K562 (cell line): Measurements from ENCODE around the gene SP4. TPM values are rescaled to one million over a fixed set of nuclear protein-coding genes. Genes with fewer than 3 reads are reported as not detected.

Experiments used
- ATF7 ChIP-seq: fragments of 450-650 bp; IDR thresholded peaks from 2 replicates; pipeline ENCODE4 v1.7.1; 2014; ENCODE audit warnings: mild to moderate bottlenecking, moderate library complexity
- BRF2 ChIP-seq: IDR thresholded peaks from 3 replicates; pipeline ENCODE4 v1.6.1; 2011; ENCODE audit warnings: borderline replicate concordance, mild to moderate bottlenecking; ENCODE audit not compliant: insufficient read length, insufficient read depth
- CBFB ChIP-seq: sonication (generic); formaldehyde crosslinking; IDR thresholded peaks from 2 replicates; pipeline ENCODE4 v1.4.0; 2020; ENCODE audit warnings: mild to moderate bottlenecking, missing genetic modification reagents
- CHD2 ChIP-seq: IDR thresholded peaks from 2 replicates; pipeline ENCODE4 v1.6.1; 2011; ENCODE audit warnings: low read depth, low read length
- DPF2 ChIP-seq: fragments of 450-650 bp; IDR thresholded peaks from 2 replicates; pipeline ENCODE4 v1.6.1; 2016
- FUS ChIP-seq: fragments of 200-400 bp; formaldehyde crosslinking; optimal IDR thresholded peaks from 2 replicates; pipeline ENCODE3; 2017; ENCODE audit warnings: low read depth, low read length
- HDAC2 ChIP-seq: fragments of 450-650 bp; IDR thresholded peaks from 2 replicates; pipeline ENCODE4 v1.6.1; 2016; ENCODE audit warnings: mild to moderate bottlenecking
- HMGN3 ChIP-seq: IDR thresholded peaks from 2 replicates; pipeline ENCODE4 v1.6.1; 2011; ENCODE audit warnings: borderline replicate concordance, low read depth, mild to moderate bottlenecking, mixed read lengths, low read length; ENCODE audit not compliant: insufficient read length; ENCODE audit errors: extremely low read depth
- HNRNPH1 ChIP-seq: fragments of 200-400 bp; formaldehyde crosslinking; optimal IDR thresholded peaks from 2 replicates; pipeline ENCODE3; 2017; ENCODE audit warnings: low read depth, mild to moderate bottlenecking, low read length, moderate library complexity
- HSF4 ChIP-seq: fragments of 250-450 bp; sonication (Bioruptor Pico); IDR thresholded peaks from 2 replicates; pipeline ENCODE4 v2.1.2; 2022; ENCODE audit warnings: mild to moderate bottlenecking, moderate library complexity, borderline replicate concordance
- MYBL2 ChIP-seq, 2 experiments: fragments of 450-650 bp in 1 of 2; sonication (generic) in 1 of 2; formaldehyde crosslinking in 1 of 2; IDR thresholded peaks; 2 replicates each; pipeline versions ENCODE4 v1.6.1 to v1.8.1; 2017 to 2022; ENCODE audit warnings: borderline replicate concordance in 1 of 2, inconsistent platforms in 1 of 2, low read depth in 1 of 2, mild to moderate bottlenecking in 1 of 2, missing genetic modification reagents in 1 of 2, moderate library complexity in 1 of 2
- NCOA2 ChIP-seq, 2 experiments: fragments of 450-650 bp; IDR thresholded peaks; 2 replicates each; pipeline ENCODE4 v1.6.1; 2018; ENCODE audit warnings: mild to moderate bottlenecking in 2 of 2, moderate library complexity in 1 of 2; ENCODE audit not compliant: partially characterized antibody in 2 of 2
- PHTF2 ChIP-seq: fragments of 250-450 bp; sonication (Bioruptor Pico); IDR thresholded peaks from 2 replicates; pipeline ENCODE4 v1.5.0; 2021; ENCODE audit warnings: mild to moderate bottlenecking
- POLR3A ChIP-seq: IDR thresholded peaks from 2 replicates; pipeline ENCODE4 v1.6.1; 2011; ENCODE audit warnings: borderline replicate concordance, mild to moderate bottlenecking, moderate library complexity; ENCODE audit not compliant: insufficient read length, insufficient read depth; ENCODE audit errors: extremely low read depth
- PTBP1 ChIP-seq: fragments of 200-400 bp; formaldehyde crosslinking; IDR thresholded peaks from 2 replicates; pipeline ENCODE4 v1.6.1; 2017; ENCODE audit warnings: low read depth, low read length
- TAF1 ChIP-seq: IDR thresholded peaks from 2 replicates; pipeline ENCODE4 v1.6.1; 2011; ENCODE audit warnings: mild to moderate bottlenecking, low read length, moderate library complexity; ENCODE audit not compliant: insufficient read depth, control insufficient read depth, severe bottlenecking; ENCODE audit errors: extremely low read depth
- TAL1 ChIP-seq: fragments of 450-650 bp; IDR thresholded peaks from 2 replicates; pipeline ENCODE4 v1.6.1; 2016; ENCODE audit warnings: mild to moderate bottlenecking
- TEAD2 ChIP-seq: fragments of 450-650 bp; IDR thresholded peaks from 2 replicates; pipeline ENCODE4 v1.6.1; 2016; ENCODE audit warnings: missing genetic modification characterization, control low read depth, missing compliant biosample characterization
- ZBTB34 ChIP-seq: fragments of 250-450 bp; sonication (Bioruptor Pico); IDR thresholded peaks from 2 replicates; pipeline ENCODE4 v1.8.0; 2021; ENCODE audit warnings: mild to moderate bottlenecking, moderate library complexity
- ZC3H11A ChIP-seq: IDR thresholded peaks from 2 replicates; pipeline ENCODE4 v1.6.1; 2012; ENCODE audit warnings: low read depth, low read length, improper control_type of control experiment
- ZNF133 ChIP-seq: fragments of 250-450 bp; sonication (Bioruptor Pico); IDR thresholded peaks from 2 replicates; pipeline ENCODE4 v1.4.0; 2020; ENCODE audit warnings: mild to moderate bottlenecking
- ZNF324 ChIP-seq: fragments of 250-450 bp; sonication (Bioruptor Pico); IDR thresholded peaks from 2 replicates; pipeline ENCODE4 v1.4.0; 2020; ENCODE audit warnings: mild to moderate bottlenecking
- ZNF398 ChIP-seq: fragments of 250-450 bp; sonication (Bioruptor Pico); IDR thresholded peaks from 2 replicates; pipeline ENCODE4 v1.8.0; 2021; ENCODE audit warnings: moderate library complexity, mild to moderate bottlenecking, inconsistent platforms
- ZNF551 ChIP-seq: fragments of 250-450 bp; sonication (Bioruptor Pico); IDR thresholded peaks from 2 replicates; pipeline ENCODE4 v1.5.0; 2021; ENCODE audit warnings: mild to moderate bottlenecking, moderate library complexity
- ZNF668 ChIP-seq: fragments of 250-450 bp; sonication (Bioruptor Pico); IDR thresholded peaks from 2 replicates; pipeline ENCODE4 v1.8.0; 2022; ENCODE audit warnings: mild to moderate bottlenecking, inconsistent platforms
- polyA plus RNA-seq, 8 experiments: library from polyadenylated mRNA; depleted of rRNA in 4 of 8; stranded (reverse) in 5 of 8; unstranded in 3 of 8; fragments of >200 nt; fragmentation: Nextera tagmentation in 2 of 8; fragmentation: Illumina TruSeq in 1 of 8; extraction: Ambion mirVana in 2 of 8; extraction: Trizol in 1 of 8; gene quantifications; 2 replicates each; pipeline versions ENCODE4 v1.2.1 to v1.2.3, GENCODE V29; 2011 to 2014; ENCODE audit warnings: inconsistent platforms in 1 of 8, missing spikeins in 1 of 8
- total RNA-seq, 7 experiments: library from RNA; depleted of rRNA in 6 of 7; stranded (reverse); fragments of >200 nt in 6 of 7; fragmentation: Illumina TruSeq in 2 of 7; extraction: Trizol in 2 of 7; gene quantifications; 2 replicates each; pipeline versions ENCODE4 v1.2.1 to v1.2.3, GENCODE V29; 2011 to 2021; ENCODE audit warnings: low replicate concordance in 1 of 7

SP4 gene
- total and polyA plus RNA-seq, 9 of the 15 experiments (the other 6 are each of a cell fraction or from before 2014, with no cell fraction given): 2.4 to 9.4 (median 4.5) TPM

DNA sequence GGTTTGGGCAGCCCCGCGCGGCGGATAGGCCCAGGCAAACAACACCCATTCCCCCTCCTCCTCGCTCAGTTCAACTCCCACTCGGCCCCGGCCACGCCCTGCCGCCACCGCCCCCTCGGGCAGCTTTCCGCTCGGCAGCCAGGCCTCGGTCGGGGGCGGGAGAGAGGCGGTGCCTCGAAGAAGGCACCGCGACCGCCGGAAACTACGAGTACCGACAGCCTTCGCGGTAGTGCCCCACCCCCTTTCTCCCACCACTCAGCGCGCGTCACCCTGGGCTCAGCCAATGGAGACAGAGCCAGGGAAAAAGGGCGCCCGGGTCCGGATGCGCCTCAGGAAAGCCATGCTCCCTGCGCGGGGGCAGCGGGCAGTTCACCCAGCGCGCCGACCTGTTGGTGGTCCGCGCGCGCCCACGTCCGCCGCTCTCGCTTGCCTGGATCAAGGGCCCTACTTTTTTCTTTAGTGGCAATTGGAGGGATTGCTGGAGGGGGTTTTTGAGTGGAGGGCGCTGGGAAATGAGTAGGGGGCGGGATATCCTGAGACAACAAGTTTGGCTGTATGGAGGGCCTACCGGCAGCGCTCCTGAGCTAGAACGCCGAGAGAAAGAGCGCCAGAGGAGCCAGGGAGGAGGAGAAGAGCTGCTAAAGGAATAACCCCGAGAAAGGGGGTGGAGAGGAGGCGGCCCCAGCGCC lies 557 bp upstream of the SP4 start (continued):
- no peak for TF ChIP-seq PTBP1
- TF ChIP-seq POLR3A: no peak
- TF ChIP-seq ATF7: peak; percentile 61; the same call in 1 of the 2 replicates
- TF ChIP-seq CHD2: no peak; the same call in 1 of the 2 replicates
- no peak for TF ChIP-seq TEAD2 (tag)
- no peak for TF ChIP-seq TAL1
- TF ChIP-seq ZC3H11A: 0 out of 2 replicates have a peak, but pooled peaks have one; percentile 21
- no peak for TF ChIP-seq FUS
- TF ChIP-seq ZBTB34 (CRISPR knock-in tag): no peak
- no peak for TF ChIP-seq MYBL2 (IDR thresholded peaks at IDR 0.05; ENCODE audit: low read depth)
- no peak for TF ChIP-seq MYBL2 (CRISPR knock-in tag; IDR thresholded peaks at IDR 0.05; ENCODE audit: borderline replicate concordance)
- TF ChIP-seq CBFB (CRISPR knock-in tag): no peak
- peak; percentile 16 for TF ChIP-seq TAF1
- no peak for TF ChIP-seq BRF2
- TF ChIP-seq HNRNPH1: no peak
- TF ChIP-seq NCOA2 (IDR thresholded peaks at IDR 0.05; ENCODE audit: partially characterized antibody in 2 of 2): no peak
- TF ChIP-seq ZNF324 (CRISPR knock-in tag): no peak
- no peak for TF ChIP-seq ZNF551 (CRISPR knock-in tag)
- peak; percentile 74; the same call in 1 of the 2 replicates for TF ChIP-seq HDAC2
- TF ChIP-seq ZNF668 (CRISPR knock-in tag): no peak
- TF ChIP-seq ZNF133 (CRISPR knock-in tag): no peak
- no peak for TF ChIP-seq ZNF398
- no peak for TF ChIP-seq HSF4 (CRISPR knock-in tag)
- TF ChIP-seq DPF2: no peak; the same call in 1 of the 2 replicates
- TF ChIP-seq HMGN3: peak; percentile 94
- TF ChIP-seq PHTF2 (CRISPR knock-in tag): no peak
